Dermis blood vessel endothelial cell (primary cell): ENCODE measurements around the gene CCDC178. TPM values are rescaled to one million over a fixed set of nuclear protein-coding genes. Genes with fewer than 3 reads are reported as not detected.
"Not testable (repeated sequence)": the region's sequence is repeated elsewhere in the genome, so short reads cannot be mapped to it uniquely, and the experiment has no call there.

Experiments
- DNase-seq: peaks from one replicate; pipeline ENCODE4 v3.0.0; 2010
- total RNA-seq: library from RNA; depleted of rRNA; stranded (reverse); fragments of >200 nt; gene quantifications from 2 replicates; pipeline ENCODE4 v1.2.3, GENCODE V29; 2014

The CCDC178 gene
- total RNA-seq, 1 donor from 2014 or later: 2.2 TPM

DNA sequence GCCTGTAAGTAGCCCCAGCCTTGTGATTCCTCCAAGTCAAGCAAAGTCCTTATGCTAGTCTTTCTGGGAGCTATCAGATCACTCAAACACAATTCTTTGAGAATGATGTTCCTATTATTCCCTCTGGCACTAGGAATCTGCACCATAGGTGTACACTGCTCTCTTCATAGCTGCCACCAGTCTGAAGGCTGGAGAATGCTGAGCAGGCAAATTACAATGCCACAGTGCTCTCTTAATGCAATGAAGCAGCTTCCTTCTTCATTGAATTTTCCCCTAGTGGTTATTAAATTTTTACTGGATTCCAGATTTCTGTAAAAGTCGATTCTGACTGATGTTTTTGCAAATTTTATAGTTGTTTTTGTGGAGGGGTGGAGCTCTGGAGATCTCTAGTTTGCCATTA lies 84.8 kb downstream of the CCDC178 start:
- no peak for DNase-seq

DNA sequence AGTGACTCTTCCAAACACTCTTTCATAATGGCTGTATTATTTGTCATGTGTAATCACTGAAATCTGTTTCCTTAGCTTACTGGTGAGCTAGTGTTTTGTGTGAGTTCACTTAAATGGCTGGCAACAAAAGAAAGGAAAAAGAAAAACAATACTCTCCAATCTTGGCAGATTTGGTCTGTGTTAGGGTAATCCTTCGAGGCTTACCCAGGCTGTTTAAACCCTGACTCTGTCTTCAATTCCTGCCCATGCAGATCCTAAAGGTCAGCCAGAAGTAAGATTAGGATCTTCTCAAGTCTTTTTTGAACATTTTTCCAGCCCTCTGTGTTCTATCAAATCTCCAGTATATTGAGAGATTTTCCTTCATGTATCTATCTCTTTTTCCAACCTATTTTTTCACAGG lies 85.3 kb downstream of the CCDC178 start:
- no peak for DNase-seq

DNA sequence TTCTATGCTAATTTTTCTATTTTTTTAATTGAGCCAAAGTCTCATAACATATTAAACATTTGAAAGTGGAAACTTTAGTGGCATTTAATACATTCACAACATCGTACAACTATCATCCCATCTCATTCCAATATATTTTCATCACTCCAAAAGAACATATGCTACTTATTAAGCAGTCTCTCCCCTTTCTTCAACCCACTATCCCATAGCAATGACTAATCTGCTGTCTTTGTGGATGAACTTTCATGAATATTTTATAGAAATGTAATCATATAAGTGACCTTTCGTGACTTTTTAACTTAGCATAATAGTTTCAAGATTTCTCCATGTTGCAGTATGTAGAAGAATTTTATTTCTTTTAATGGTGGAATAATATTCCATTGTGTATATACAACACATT lies 90.3 kb downstream of the CCDC178 start:
- no peak for DNase-seq

DNA sequence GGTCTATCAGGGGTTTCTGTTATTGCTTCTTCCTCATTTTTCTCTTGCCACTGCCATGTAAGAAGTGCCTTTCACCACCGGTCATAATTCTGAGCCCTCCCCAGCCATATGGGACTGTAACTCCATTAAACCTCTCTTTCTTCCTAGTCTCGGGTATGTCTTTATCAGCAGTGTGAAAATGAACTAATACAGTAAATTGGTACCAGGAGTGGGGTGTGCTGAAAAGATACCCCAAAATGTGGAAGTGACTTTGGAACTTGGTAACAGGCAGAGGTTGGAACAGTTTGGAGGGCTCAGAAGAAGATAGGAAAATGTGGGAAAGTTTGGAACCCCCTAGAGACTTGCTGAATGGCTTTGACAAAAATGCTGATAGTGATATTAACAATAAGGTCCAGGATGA lies 100.8 kb downstream of the CCDC178 start:
- DNase-seq: not testable (repeated sequence)

DNA sequence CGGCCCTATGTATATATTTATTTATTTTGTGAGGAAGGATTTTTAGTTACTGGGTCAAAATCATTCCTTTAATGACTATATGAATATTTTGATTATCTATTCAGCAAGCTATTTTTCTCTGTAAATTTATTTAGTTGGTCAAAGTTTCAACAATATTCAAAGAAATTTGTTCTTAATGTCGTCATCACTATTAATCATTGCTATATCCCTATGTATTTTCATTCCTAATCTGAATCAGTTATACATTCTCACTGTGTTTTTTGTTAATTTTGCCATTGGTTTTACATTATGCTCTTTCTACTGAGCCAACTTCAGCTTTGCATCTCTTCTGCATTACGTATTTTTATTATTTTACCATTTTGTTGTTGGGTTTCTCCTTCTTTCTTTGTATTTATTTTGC lies 105.7 kb downstream of the CCDC178 start:
- DNase-seq: no peak

DNA sequence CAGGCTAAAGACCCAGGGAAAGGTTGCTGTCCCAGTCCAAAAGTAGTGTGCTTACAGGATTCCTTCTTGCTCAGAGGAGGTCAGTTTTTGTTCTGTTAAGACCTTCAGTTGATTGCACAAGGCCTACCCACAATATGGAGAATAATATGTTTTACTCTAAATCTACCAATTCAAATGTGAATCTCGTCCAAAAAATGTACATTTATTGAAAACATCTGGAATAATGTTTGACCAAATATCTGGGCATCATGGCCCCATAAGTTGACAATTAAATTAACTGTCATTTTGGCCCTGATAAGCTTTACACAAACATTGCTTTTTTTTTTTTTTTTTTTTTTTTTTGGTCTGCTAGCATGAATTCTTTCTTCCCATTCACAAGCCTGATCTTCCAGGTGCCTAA lies 109.8 kb downstream of the CCDC178 start:
- DNase-seq: no peak

DNA sequence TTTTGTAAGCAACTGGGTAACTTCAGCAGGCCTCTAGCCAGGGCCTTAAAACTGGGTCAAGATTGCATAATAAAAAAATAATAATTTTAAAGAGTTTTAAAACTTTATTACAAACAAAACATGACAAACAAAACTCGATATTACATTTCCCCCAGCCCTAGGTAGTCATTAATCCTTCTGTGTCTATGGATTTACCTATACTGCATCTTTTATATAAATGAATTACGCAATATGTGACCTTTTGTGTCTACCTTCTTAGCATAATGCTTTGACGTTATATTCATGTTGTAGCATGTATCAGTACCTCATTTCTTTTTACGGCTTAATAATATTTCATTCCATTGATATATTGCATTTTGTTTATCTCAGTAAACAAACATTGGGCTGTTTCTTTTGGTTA lies 113.5 kb downstream of the CCDC178 start:
- DNase-seq: no peak

DNA sequence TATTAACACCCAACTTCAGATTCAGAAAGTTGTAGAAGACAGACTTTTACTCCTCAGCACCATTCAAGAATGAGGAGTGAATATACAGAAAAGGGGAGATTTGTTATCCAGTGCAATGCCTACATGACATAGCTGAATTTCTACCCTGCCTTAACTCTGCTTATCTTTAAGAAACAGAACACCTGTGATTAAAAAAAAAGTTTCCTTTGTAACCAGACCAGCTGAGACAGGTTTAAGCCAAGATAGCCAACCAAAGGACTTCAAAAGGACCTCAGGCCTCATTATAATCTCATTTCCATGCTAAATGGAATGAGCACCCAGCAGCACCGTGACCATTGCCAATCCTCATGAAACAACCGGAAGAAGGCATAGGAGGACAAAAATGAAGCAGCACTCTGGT lies 122.9 kb downstream of the CCDC178 start:
- no peak for DNase-seq

- DNase-seq: no peak
These were observed 124.4 kb downstream of the CCDC178 start for GRCh38 chr18:33316146-33316587.

DNA sequence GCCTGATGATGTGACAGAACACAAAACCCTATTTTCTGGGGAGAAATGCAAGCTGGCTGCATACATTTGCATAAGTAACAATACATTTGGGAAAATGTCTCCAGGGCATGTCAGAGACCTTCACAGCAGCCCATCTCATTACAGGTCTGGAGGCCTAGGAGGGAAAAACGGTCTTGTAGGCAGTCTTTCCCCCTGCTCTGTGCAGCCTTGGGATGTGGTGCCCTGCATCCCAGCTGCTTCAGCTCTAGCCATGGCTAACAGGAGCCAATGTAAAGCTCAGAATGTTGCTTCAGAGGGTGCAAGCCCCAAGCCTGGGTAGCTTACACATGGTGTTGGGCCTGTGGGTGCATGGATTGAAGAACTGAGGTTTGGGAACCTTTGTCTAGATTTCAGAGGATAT lies 133.0 kb downstream of the CCDC178 start:
- DNase-seq: no peak

DNA sequence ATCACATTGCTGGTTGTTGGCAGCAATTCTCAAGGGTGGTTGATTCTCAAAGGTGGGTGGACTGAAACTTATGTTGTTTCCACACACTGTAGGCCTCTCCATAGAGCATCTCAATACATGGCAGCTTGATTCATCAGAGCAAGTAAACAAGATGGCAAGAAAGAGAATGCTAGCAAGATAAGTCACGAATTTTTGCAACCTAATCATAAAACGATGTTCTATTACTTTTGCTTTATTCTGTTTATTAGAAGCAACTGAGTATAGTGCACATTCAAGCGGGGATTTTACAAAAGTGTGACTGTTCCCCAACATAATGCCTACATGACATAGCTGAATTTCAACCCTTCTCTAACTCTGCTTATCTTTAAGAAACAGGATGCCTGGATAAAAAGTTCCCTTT lies 136.2 kb downstream of the CCDC178 start:
- DNase-seq: no peak

- DNase-seq: peak; percentile 1
These were observed 149.0 kb downstream of the CCDC178 start for GRCh38 chr18:33291539-33291938.

DNA sequence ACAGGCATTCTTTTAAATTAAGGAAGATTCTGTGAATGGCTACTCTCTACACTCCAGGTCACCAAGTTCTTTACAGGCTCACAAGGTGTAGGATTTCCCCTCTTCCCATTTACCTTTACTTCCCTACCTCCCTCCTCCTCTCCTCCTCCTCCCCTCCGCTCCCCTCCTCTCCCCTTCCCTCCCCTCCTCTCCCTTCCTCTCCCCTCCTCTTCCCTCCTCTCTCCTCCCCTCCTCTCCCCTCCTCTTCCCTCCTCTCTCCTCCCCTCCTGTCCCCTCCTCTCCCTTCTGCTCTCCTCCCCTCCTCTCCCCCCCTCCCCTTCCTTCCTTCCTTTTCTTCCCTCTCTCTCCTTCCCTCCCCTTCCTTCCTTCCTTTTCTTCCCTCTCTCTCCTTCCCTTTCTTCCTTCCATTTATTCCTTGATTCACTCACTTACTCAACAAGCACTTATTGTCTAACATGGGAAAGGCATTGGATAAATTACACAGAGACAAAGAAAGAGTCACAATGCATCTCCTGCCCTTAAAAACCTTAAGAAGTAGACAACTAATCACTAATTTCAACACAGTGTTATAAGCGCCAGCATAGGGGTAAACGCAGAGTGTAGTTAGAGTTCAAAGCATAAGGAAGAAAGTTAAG lies 152.3 kb downstream of the CCDC178 start:
- DNase-seq: no peak

- DNase-seq: no peak
These were observed 157.7 kb downstream of the CCDC178 start for GRCh38 chr18:33282709-33283333.

GRCh38 chr18:33282142-33282541 lies 158.4 kb downstream of the CCDC178 start:
- DNase-seq: no peak

DNA sequence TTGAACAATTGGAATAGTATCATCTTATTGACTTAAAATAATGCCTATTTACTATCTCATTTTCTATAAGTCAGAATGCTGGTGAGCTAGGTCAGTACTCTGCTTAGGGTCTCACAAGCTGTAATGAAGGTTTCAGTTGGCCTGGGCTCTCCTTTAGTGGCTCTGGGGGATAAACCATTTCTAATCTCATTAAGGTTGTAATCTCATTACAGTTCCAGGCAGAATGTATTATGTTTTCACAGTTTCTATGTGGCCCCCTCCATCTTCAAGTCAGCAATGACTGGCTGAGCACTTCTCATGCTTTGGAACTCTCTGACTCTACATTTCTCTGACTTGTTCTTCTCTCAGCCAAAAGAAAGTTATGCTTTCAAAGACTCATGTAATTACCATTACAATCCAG lies 163.1 kb downstream of the CCDC178 start:
- no peak for DNase-seq

- no peak for DNase-seq
These were observed 164.7 kb downstream of the CCDC178 start for GRCh38 chr18:33275843-33276242.

DNA sequence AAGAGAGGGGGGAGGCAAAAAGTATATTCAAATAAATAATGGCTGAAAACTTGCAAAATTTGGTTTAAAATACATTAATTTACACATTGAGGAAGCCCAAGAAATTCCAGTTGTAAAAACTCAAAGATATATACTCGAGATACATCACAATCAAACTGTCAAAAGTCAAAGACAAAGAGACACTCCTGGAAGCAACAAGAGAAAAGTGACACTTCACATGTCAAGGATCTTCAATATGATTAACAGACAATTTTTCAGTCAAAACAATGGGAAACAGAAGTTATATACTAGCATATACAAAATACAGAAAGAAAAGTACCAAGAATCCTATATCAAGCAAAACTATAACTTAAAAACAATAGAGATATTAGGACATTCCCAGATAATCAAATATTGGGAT lies 170.2 kb downstream of the CCDC178 start:
- DNase-seq: no peak

- DNase-seq: no peak
These were observed 171.3 kb downstream of the CCDC178 start for GRCh38 chr18:33269223-33269622.

DNA sequence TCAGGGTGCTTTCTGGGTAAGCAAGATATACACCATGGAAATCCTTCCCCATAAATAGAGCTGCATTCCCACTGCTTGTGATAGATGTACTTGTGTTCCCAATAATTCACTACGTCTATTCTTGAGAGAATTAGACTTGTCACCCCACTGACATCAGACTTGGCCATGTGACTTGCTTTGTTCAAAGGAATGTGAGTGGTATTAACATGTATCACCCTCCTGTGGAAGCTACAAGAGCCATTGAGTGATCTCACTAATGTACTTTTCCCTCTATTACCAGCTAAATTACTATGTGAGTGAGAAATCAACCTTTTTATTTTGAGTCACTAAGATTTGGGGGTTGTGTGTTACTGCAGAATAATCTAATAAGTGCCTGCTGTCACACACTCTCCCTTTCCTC lies 176.0 kb downstream of the CCDC178 start:
- DNase-seq: no peak

DNA sequence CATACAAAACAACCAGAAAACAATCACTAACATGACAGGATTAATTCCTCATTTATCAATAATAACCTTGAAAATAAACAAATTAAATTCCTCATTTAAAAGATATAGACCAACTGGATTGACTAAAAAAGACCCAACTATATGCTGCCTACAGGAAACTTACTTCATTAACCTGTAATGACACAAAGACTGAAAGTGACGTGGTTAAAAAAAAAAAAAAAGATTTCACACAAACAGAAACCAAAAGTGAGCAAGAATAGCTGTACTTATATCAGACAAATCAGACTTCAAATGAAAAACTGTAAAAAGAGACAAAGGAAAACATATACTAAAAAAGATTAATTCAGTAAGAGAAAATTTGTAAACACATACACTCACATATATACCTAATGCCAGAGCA lies 201.2 kb downstream of the CCDC178 start:
- no peak for DNase-seq

- no peak for DNase-seq
These were observed 208.2 kb downstream of the CCDC178 start for GRCh38 chr18:33232318-33232626.

DNA sequence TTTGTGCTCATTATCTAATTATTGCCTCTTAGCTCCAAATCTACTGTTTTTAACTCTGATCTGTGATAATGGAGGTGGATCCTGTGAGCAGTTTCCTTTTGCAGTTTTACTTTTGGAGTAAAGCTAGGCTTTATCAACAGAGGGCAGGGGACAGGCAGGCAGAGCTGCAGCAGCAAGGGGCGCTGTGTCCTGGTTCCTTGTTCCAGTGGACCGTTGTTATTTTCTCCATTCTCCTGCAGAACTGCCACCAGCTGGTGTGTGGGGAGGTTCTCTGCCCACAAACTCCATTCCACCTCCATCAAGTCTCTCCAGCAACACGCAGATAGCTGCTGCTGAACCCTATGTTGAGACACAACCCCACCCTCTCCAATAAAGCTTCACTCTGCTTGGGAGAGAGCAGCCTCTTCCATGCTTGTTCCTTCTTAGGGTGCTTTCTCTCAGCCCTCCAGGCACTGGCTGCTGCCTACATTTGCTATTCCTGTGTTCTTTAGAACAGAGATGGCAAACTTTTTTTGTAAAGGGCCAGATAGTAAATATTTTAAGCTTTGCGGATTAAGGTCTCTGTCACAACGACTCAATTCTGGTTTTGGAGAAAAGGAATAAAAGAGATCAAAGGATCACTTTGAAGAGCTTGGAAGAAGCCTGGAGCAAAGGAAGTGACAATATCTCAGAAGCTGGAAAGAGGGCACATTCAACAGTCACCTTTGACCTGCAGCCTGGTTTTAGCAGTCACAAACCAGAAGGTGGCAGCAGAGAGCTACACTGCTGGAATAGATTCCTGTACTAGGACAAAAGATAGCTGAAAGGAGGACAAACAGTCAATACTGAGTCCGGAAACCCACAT lies 208.8 kb downstream of the CCDC178 start:
- peak; percentile 79 for DNase-seq

DNA sequence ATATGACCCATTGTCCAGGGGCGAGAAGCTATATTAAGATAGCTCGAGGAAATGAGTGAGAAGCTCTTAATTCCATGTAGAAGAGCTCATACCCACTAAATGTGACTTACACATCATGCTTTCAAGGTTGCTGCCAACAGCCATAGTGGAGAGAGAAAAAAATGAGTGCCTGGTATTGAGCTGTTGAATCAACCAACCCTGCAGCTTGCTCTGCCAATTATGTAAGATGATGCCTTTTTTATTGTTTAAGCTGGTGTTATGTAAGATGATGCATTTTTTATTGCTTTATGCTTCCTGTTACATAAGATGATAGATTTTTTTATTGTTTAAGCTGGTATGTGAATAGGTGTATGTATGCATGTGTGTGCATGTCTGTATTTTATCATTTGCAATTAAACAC lies 228.2 kb downstream of the CCDC178 start:
- peak; percentile 19 for DNase-seq
